GM13976 (cell line): ENCODE data around the gene SLC25A21.

Experiments used
- DNase-seq: peaks from one replicate; pipeline ENCODE4 v3.0.0; 2012; ENCODE audit warnings: low spot score
- in situ Hi-C: fragments of 300-500 bp; cut with MboI; formaldehyde crosslinking; loops from one replicate; pipeline ENCODE4 v1.12.0; 2022; ENCODE audit warnings: low sequenced_read_pairs, mixed read lengths, inconsistent platforms; ENCODE audit not compliant: unreplicated experiment
- TF ChIP-seq, protein P1 (sequence below): IDR thresholded peaks from 2 replicates; pipeline ENCODE4 v1.5.1; 2012; ENCODE audit warnings: borderline replicate concordance, mild to moderate bottlenecking; ENCODE audit not compliant: insufficient read depth; ENCODE audit errors: extremely low read depth, missing control alignments, control extremely low read depth

SLC25A21 gene

DNA sequence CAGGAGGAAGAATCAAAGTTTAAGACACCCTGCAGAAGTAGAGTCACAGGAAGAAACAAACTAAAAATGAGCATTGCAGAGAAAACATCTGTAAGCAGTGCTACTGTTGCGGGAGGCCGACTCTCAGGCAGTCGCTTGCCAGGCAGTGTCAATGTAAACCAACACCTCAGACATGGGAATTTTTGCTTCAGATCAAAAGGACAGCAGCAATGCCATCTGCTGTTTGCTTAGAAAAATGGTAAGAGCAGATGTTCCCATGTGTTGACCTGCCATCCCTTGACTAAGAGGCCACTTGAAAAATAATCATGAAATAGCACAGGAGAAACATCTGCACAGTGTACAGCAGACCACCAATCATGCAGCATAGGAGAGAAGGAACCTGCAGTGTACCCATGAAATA lies 196.6 kb downstream of the SLC25A21 start:
- in situ Hi-C loops: no loop called here
- no peak for DNase-seq
- TF ChIP-seq, protein P1, sequence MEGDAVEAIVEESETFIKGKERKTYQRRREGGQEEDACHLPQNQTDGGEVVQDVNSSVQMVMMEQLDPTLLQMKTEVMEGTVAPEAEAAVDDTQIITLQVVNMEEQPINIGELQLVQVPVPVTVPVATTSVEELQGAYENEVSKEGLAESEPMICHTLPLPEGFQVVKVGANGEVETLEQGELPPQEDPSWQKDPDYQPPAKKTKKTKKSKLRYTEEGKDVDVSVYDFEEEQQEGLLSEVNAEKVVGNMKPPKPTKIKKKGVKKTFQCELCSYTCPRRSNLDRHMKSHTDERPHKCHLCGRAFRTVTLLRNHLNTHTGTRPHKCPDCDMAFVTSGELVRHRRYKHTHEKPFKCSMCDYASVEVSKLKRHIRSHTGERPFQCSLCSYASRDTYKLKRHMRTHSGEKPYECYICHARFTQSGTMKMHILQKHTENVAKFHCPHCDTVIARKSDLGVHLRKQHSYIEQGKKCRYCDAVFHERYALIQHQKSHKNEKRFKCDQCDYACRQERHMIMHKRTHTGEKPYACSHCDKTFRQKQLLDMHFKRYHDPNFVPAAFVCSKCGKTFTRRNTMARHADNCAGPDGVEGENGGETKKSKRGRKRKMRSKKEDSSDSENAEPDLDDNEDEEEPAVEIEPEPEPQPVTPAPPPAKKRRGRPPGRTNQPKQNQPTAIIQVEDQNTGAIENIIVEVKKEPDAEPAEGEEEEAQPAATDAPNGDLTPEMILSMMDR: no peak

DNA sequence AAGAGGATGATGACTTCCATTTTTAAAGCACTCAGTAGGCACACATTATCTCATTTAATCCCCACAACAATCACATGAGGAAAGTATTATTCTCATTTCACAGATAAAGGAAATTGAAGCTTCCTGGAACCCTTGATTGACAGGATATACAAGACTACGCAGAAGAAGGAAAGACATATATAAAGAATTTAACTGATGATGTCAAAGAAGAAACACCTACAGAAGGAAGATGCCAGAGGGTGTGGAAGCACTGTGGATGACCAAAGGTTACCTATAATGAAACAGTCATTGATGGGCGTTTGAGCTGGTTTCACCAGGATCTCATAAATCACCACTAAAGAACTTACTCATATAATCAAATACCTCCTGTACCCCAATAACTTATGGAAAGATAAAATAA lies 197.4 kb downstream of the SLC25A21 start:
- TF ChIP-seq, protein P1: no peak
- in situ Hi-C loops: no loop called here
- no peak for DNase-seq

- TF ChIP-seq, protein P1: no peak
- no peak for DNase-seq
- in situ Hi-C loops: no loop called here
These were observed 198.5 kb downstream of the SLC25A21 start for GRCh38 chr14:36973806-36974442.

DNA sequence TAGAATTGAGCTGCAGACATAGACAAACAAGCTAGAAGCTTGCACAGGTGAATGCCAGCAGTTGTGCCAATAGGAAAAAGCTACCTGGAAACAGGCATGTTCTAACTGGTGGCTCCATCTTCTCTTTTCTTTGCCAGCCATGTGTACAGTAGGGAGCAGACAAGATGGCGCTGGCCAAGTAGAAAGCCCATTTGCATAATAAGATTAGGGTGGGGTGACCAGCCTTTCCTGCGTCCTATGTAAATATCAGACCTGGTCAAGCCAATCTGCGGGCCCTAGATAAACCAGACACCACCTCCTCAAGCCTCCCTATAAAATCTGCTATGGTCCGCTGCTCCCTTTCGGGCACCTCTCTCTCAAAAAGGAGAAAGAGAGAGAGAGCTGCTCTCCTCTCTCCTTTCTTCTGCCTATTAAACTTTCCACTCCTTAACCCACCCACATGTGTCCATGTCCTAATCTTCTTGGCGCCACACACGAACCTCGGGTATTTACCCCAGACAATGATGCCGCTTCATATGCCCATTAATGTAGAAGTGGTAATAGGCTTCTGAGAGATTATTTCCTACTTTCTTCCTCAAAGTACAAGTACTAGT lies 201.0 kb downstream of the SLC25A21 start:
- no peak for DNase-seq
- TF ChIP-seq, protein P1: no peak
- in situ Hi-C loops: no loop called here

- no peak for DNase-seq
- in situ Hi-C loops: no loop called here
- TF ChIP-seq, protein P1: no peak
These were observed 204.4 kb downstream of the SLC25A21 start for GRCh38 chr14:36967892-36968555.

- in situ Hi-C loops: no loop called here
- TF ChIP-seq, protein P1: no peak
- DNase-seq: no peak
These were observed 216.4 kb downstream of the SLC25A21 start for GRCh38 chr14:36955967-36956366.
